NCI-H1417 (cell line): ENCODE data around the gene CEP112.
"Not testable (repeated sequence)": the region's sequence is repeated elsewhere in the genome, so short reads cannot be mapped to it uniquely, and the experiment has no call there.

Experiments used
- DNase-seq, 3 experiments: peaks; one replicate each; lab custom pipeline; 2025; lab: John Stamatoyannopoulos, UW

The CEP112 gene

DNA sequence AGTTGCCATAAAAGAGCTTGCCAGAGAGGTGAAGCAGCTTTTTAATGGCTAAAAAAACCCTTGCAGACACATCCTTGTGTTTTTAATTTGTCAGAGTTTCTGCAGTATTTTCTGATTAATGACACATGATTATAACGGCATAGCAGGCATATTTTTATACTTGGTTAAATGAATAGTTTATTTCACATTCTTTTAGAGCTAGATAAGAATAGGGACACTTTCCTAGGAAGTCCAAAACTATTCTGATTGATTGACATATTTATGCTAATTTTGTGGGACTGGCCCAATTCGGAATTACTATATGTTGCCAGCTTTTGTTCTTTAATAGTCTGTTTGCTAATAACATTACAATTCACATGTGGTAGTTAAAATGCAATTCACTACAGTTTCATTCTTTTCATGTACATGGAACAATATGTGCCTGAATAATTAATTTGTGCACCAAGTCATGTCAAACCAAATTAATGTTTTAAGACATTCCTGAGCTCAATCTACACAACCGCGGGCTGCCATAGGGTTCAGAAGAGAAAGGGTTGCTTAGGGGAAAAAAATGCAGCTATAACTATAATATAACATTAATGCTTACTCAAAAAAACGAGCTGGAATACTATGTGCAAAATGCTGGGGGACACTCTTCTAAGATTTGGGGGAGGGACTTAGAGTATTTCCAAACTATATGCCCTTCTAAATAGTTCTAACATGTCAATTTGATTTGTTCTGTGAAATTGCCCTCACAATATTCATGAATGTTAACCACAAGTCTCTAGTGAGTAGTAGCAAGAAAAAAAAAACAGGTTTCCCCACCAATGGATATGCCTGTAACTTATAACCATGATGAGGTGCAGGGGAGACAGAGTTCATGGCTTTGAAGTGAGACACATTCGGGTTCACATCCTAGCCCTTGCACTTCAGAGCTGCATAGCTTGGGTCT lies 305.4 kb downstream of the CEP112 start:
- DNase-seq, result no peak

DNA sequence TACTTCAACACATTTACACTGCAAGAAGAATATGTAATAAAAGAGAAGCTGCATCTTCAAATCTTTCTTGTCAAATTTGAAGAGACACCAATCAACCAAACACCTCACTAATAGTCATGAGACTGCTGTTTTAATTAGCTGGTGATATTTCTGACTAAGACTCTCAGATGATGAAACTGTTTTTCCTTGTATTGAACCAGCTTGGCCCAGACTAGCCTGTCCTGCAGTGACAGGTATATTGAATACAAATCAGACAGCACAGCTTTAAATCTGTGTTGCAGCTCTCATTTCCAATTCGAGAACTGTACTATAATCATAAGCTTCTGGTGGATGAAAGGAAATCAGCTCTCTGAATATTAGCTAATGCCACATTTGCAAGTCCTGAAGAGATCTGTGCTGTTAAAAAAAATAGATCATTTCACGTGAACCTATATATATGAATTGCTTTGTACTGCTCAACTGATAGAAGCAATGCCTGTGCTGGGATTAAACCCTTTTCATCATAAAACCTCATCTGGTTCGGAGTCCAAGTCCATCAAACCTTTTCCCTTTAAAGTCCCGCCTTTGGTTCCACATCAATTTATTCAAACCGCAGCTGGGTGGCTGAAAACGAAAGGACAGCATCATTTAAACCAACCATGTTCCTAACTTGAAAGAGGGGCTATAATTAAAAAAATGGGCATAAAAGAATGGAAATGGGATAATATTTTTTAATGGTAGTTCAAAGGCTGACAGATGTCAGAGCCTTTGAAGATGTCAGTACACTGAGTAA lies 306.2 kb downstream of the CEP112 start:
- DNase-seq, result no peak

DNA sequence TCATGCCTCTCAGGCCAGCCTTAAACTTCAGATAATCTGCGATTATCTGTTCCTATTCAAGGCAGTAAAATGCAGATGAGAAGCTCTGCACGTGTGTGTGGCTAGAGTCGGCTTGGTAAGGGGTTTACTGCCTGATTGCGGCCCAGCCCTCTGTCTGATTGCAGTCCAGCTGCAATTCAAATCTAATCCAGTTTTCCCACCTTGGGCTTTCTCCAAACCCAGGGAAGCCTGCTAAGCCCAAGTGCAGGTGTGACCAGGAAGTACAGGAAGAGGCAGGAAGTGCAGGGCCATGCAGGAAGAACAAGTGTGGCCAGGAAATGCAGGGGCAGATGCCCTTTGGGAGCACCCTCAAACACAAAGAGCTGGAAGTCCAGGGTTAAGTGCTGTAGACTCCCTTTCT lies 314.9 kb downstream of the CEP112 start:
- no peak for DNase-seq

GRCh38 chr17:65868881-65869280 lies 323.1 kb downstream of the CEP112 start:
- DNase-seq, result no peak

GRCh38 chr17:65867014-65867413 lies 324.9 kb downstream of the CEP112 start:
- no peak for DNase-seq

DNA sequence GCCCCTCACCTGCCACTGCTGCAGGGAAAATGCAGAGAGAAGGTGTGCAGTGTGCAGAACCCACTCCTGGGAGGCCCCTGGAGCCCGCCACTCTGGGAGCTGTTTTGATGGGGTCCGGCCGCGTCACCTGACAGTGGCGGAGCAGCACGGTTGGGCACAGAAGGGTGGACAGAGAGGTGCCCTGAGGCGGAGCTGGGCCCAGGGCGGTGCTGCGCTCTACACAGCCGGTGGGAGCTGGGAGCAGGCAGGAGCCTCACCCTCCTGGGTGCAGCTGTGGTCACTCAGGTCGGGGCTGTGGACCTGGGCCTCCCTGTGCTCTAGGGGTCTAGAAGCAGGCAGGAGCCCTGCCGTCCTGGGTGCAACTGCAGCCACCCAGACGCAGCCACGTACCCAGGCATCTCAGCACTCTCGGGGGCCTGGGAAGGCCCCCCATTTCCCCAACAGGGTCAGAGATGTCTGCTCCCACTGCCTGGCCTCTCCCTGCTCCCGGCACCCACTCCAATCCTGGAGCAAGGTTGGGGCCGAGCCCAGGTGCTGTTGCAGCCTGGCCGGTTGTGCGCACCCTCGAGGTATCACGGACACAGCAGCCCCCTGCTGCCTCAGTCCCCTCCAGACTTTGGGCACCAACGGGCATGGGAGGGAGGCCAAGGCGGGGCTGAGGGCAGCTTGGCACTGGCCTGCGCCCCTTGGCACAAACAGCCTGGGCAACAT lies 326.1 kb downstream of the CEP112 start:
- no peak for DNase-seq

DNA sequence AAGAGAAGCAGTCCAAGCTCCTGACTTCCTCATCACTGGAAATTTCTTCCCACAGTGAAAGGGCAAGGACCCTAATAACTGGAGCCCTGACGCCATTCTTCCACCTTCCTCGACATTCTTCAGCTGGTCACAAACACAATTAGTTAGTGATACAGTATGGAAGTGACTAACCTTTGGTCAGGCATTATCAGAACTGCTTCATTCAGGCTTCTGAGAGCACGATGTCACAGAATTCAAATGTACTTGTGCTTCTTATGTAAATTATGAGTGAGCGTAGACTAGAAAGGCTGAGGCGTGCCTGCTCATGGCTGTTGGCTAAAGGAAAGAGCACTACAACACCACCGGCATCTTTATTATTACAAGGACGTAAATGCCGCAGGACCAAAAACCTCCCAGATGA lies 327.5 kb downstream of the CEP112 start:
- DNase-seq, result no peak

- DNase-seq, result no peak
These were observed 334.2 kb downstream of the CEP112 start for GRCh38 chr17:65857718-65858117.

GRCh38 chr17:65856865-65857264 lies 335.1 kb downstream of the CEP112 start:
- DNase-seq, result no peak

DNA sequence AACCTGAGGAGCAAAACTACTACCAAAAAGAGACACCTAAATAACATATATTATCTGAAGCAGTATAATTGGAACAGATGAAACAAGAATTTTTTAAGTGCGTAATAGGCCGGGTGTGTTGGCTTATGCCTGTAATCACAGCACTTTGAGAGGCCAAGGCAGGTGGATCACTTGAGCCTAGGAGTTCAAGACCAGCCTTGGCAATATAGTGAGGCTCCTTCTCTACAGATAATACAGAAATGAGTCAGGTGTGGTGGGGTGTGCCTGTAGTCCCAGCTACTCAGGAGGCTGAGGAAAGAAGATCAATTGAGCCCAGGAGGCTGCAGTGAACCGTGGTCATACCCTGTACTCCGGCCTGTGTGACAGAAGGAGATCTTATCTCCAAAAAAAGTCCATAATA lies 336.3 kb downstream of the CEP112 start:
- no peak for DNase-seq

DNA sequence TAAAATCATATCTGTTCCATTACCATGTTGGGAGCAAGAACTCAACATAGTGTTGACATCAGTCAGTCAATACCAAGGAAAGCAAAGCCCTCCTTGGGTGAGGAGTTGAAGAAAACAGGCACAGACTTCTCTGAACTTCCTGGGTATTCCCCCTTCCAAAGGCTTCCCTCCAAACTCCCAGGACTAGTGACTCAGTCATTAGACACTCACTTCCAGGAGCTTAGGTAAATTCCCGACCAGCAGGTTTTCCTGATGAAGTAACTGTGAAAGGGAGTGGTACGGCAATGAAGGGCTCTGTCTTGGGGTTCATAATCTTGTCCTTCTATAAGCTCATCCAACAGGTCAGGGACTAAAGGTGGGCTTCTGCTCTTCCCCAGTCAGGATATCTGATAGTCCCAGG lies 336.7 kb downstream of the CEP112 start:
- DNase-seq, result no peak

- no peak for DNase-seq
These were observed 338.1 kb downstream of the CEP112 start for GRCh38 chr17:65853816-65854215.

- no peak for DNase-seq
These were observed 339.0 kb downstream of the CEP112 start for GRCh38 chr17:65852911-65853310.

DNA sequence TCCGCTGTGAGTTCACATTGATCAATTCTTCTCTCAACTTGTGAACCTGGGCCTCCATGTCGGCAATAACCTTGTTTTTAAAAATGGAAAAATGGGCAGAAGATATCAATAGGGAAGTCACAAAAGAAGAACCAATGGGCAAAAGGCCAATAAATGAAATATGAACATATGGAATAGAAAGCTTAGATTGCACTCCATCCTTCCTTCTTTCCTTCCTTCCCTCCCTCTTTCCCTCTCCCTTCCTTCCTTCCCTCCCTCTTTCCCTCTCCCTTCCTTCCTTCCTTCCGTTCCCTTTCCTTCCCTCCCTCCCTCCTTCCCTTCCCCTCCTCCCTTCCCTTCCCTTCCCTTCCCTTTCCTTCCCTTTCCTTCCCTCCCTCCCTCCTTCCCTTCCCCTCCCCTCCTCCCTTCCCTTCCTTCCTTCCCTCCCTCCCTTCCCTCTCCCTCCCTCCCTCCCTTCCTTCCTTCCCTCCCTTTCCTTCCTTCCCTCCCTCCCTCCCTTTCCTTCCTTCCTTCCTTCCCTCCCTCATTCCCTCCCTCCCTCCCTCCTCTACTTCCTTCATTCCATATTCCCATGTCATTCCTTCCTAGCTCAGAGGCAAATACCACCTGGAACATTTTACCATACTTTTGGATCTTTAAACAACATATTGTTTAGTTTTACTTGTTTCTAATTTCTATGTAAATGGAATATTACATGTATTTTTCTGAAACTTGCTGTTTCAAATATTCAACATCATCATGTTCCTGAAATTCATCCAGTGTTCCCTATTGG lies 339.8 kb downstream of the CEP112 start:
- DNase-seq, result no peak

DNA sequence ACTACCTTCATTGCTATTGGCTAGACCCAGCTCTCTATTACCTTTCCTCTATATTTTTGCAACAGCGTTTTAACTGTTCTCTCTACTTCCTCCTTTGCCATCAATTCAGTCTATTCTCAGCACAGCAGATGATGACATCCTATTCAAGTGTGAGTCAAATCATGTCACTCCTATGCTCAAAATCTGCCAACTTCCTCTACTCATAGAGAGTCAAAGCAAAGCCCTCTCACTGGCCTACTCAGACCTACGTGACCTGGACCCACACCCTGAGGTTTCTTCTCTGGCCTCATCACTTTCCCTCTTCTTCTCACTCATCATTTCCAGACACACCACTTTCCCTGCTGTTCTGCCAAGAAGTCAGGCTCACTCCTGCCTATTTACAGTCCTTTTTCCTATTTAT lies 341.4 kb downstream of the CEP112 start:
- DNase-seq, result no peak

DNA sequence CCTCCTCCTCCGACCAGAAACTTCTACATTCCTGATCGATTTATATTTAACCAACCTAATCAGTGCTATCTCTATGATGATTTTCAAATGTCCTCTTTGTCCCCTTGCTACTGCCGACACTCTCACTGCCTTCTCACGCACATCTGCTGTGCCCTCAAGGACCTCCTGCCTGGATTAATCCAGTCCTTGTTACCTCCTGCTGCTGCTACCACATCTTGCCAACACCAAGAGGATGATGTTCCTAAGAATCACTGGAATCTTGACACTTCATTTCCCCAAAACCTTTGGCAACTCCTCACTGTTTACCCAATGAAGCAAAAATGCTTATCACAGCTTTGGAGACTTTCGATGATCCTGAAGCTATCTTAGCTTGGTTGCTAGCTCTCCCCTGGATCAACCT lies 343.2 kb downstream of the CEP112 start:
- DNase-seq, result no peak

- DNase-seq, result no peak
These were observed 350.8 kb downstream of the CEP112 start for GRCh38 chr17:65841089-65841488.

GRCh38 chr17:65837232-65837631 lies 354.7 kb downstream of the CEP112 start:
- DNase-seq, result not testable (repeated sequence)

- no peak for DNase-seq
These were observed 358.7 kb downstream of the CEP112 start for GRCh38 chr17:65833214-65833613.

GRCh38 chr17:65830356-65830755 lies 361.6 kb downstream of the CEP112 start:
- DNase-seq, result no peak

GRCh38 chr17:65826577-65826976 lies 365.4 kb downstream of the CEP112 start:
- not testable (repeated sequence) for DNase-seq

GRCh38 chr17:65824901-65825300 lies 367.0 kb downstream of the CEP112 start:
- no peak for DNase-seq
